HG03139 (cell line): Measurements from ENCODE around the gene PTPRA.

ENCODE experiments used
- ATAC-seq: cut with Tn5 transposase; IDR thresholded peaks from one replicate; pipeline ENCODE4 v1.9.1; 2021; ENCODE audit not compliant: unreplicated experiment

Gene PTPRA

DNA sequence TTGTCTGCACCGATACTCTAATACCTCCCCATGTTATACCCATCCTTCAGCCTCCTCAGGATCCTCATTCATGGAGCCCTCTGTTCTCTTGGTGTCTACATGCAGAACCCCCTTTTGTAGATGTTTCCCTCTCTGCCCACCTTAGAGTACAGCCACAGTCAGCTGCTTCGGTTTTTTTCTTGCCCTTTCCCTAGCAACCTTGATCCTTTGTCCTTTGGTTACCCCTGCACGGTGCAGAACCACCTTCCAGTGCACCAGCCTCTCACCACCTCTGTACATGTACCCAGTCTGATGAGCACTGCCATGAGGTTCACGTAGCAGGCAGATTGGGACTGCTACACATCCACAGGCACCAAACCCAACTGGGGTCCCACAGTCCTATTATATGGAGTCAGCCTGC is 25.5 kb upstream of the PTPRA start:
- no peak for ATAC-seq

DNA sequence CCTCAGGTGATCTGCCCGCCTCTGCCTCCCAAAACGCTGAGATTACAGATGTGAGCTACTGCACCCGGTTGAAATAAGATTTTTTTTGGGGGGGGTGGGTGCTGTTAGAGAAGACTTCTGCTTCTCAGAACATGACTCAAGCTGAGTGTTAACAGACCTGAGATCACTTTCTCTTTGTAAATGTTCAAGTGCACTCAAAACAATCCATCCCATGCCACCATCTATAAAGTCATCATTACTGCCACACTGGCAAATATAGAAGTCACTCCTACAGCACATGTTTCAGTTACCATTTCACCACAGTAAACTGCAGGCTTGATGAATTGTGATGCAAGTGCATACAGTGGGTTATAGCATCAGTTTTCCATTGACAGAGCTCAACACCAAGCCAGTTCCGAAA is 23.8 kb upstream of the PTPRA start:
- no peak for ATAC-seq

DNA sequence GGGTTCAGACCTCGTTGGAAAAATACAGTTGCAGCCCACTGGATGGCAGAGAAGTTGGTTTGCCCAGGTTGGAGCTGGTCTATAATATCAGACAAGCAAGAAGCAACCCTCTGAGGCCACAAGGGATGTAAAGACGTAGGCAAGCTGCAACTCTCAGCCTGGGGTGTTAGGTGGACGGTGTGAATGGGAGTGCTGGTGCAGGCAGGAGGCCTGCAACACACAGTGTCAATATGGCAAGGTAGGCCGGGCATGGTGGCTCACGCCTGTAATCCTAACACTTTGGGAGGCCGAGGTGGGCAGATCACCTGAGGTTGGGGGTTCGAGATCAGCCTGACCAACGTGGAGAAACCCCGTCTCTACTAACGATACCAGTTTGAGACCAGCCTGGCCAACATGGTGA is 22.2 kb upstream of the PTPRA start:
- ATAC-seq, result no peak

DNA sequence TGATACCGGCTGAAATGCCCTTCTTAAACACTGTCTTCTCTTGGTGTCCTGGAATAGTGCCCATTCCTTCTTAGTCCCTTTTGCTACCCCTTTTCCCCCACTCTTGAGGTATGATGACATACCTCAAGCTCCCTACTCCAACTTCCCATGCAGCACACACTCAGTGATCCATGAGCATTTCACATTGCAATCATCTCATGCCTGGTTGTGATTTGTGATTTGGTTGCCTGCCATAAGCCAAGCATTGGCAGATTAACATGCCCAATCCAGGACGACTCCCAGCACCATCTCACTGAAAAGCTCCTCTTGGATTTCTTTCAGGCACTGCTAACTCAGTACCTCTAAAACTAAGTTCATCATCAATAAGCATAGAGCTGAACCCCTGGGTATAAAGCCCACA is 14.7 kb upstream of the PTPRA start:
- no peak for ATAC-seq

DNA sequence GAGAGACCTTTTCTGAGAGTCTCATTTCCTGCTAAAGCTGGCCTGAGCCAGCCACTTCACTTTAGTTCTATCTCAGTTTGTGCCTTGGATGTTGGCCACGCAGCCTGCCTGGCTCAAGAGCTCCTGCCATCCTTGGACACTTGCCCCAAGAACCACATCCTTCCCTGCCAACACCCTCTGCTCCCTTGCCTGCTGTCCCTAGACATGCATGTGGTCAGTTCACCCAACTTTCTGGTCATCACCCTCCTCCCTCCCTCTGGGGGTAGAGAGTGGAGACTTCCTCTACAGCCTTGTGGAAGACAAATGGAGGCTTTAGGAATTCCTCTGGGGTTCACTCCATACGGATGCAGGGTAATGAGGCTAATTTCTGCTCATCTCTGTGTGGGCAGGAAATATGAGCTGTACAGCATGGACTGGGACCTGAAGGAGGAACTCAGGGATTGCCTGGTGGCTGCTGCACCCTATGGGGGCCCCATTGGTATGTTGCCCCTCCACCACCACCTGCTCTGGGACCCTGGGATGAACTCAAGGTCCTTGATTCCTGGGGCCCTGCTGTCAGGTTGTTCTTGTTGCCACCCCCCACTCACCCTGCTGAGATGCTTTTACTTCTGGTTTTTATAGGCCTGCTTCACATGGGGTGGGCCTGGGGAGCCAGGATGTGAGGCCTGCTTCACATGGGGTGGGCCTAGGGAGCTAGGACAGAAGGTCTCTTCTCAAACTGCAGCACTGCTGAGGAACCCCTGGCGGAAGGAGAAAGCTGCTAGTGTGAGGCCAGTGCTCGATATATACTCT is 13.8 kb upstream of the PTPRA start:
- ATAC-seq, result no peak

DNA sequence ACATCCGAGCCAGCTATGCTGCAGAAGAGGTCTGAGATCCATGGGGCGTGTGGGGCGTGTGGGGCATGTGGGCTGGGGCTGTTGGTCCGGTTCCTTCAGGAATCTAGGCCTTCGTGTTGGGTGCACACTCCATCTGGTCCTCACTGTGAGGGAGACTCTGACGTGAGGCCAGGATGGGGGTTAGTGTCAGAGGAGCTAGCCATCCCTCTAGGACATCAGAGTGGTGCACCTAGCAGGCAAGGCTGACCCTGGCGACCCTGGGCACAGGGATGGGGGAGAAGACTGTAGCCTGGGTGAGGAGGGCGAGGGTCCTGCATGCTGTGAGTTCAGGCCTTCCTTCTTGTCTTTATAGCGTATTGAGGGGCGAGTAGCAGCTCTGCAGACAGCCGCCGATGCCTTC is 8.7 kb upstream of the PTPRA start:
- ATAC-seq, result no peak

DNA sequence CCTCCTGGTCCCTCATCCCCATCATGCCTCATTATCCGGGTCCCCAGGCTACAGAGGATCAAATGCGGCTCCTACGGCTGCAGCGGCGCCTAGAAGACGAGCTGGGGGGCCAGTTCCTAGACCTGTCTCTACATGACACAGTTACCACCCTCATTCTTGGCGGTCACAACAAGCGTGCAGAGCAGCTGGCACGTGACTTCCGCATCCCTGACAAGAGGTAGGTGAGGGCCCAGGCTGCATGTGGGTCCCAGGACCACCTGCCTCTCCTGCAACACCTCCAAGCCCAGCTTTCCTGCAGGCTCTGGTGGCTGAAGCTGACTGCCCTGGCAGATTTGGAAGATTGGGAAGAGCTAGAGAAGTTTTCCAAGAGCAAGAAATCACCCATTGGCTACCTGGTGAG is 8.2 kb upstream of the PTPRA start:
- ATAC-seq, result no peak

DNA sequence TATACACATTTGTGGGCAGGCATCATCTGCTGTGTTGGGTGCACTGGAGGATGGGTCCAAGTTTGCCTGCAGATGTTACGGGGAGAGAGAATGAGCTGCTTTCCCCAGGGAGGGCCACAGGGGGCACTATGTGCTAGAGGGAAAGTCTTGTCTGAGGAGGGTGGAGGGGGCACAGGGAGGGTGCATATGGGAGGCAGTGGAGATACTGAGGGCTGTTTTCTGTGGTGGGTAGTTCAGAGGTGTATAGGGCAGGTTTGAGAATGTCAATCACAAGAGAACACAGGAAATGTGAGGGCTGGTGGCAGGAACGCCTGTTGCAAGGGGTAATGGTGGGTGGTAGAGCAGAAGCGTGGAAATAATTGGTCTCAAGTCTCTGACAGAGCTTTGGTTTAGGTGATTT is 7.7 kb upstream of the PTPRA start:
- no peak for ATAC-seq

DNA sequence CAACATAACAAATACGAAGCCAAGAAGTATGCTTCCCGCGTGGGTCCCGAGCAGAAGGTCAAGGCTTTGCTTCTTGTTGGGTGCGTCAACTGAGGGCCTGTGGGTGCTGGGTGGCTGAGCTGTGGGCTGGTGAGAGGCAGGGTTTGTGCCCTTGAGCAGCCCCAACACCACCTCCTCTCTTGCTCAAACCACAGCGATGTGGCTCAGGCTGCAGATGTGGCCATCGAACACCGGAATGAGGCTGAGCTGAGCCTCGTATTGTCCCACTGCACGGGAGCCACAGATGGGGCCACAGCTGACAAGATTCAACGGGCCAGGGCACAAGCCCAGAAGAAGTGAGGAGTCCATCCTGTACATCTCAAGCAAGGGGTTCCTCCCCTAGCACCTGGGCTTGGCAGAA is 7.0 kb upstream of the PTPRA start:
- no peak for ATAC-seq

DNA sequence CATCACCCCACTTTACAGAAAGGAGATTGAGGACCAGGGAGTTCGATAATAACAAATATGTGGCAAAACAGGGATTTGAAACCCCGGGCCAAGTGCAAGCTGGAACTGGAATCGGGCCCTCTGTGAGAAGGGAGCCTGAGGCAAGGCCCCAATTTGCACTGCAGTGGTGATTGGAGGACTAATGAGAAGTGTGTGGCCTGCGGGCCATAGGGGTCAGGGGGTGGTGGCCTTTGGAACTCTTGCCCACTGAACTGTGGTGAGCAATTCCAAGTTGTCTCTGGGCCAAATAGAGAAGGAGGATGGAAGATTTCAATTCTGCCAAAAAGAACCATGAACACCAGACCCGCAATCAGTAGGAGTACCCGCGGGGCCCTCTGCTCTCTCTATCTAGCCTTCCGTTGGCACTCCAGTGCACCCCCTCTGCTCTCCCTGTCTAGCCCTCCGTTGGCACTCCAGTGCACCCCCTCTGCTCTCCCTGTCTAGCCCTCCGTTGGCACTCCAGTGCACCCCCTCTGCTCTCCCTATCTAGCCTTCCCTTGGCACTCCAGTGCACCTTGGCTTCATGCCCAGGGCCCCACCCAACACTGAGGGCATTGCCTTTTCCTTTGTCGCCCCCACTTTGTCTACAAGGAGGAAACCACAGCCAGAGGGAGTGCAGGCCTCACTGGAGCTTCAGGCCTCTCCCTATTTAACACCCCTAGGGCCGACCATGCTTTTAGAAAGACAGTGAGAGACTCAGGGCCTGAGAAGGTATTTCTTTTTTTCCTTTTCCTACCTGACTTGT is 6.0 kb upstream of the PTPRA start:
- no peak for ATAC-seq

DNA sequence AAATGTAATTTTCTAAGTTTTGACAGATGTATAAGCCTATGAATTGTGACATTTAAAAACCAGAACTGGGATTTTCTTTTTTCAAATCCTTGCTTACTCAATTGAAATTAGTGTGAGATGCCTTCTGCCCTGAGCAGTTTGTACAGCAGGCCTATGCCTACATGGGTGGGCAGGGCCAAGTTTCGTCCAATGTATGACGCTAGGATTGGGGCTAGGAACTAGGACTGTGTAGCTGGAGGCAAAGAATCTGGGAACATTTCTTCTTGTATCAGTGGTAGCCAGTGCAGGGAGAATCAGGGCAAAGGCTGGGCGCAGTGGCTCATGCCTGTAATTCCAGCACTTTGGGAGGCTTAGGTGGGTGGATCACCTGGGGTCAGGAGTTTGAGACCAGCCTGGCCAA is 3.9 kb upstream of the PTPRA start:
- no peak for ATAC-seq

DNA sequence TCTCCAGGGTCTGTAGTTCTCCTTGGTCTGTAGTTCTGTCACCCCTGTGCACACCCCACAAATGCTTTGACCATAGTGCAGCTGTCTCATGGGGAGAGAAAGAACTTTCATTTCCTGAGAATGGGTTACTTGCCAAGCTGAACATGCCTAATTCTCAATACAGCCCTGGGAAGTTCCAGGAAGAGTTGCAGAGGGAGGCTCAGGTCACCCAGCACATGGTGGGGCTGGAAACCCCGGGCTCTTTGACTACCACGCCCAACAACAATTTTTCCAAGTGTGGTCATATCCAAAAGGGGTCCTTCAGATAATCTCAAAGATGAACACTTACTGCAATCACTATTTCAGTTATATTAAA is 2.2 kb upstream of the PTPRA start:
- no peak for ATAC-seq

DNA sequence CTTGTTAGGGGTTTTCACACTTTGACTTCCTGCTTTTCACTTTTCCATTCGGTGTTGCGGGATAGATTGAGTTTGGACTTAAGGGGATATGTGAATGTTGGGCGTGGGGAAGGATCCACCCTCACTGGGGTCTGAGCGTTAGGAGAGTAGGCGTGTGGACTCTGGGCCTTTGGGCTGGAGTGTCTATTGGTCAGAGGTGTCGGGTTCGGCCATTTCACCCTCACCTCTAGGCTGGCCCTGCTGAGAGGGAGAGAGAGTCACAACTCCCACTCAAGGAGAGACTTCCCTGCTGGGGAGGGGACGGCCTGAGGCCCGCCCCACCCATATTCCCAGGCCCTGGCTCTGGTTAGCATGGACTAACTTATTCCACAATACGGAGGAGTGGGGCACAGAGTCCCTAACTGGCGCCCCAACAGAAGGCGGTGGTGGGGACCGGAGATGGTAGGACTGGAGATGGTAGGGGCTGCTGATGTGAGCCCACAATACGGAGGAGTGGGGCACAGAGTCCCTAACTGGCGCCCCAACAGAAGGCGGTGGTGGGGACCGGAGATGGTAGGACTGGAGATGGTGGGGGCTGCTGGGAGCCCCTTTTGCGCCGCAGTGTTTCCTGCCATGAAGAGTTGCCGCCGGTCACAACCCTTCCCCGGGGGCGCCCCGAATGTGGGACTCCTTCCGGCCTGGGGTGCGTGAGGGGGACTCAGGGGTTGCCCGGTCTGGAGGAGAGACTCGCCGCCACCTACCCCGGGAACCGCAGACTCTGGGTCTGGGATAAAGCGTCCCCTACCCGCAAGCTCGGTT is 1.4 kb upstream of the PTPRA start:
- ATAC-seq, result no peak

DNA sequence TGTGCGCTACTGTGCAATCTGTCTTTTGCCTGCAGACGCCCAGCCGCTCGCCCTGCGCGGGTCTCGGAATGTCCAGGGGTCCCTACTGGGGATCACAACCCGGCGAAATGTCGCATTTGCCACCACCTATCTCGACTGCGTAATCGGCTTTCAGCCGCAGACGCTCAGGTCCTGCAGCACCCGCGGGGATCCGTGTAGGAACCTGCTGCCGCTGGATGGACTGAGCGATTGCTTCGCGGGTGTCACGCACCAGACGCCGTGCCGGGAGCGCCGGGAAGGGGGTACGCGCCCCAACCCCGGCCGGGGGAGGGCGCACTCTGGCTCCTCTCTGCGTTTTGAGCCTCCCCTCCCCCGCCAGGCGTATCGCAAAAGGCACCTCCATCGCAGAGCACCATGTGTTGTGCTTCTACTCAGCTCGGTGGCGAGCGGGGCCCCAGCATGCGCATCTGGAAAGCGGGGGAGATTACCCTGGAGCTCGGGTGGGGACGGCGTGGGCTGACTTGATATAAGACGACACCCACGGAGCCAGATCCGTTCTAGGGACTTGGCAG is 747 bp upstream of the PTPRA start:
- peak; percentile 15 for ATAC-seq

DNA sequence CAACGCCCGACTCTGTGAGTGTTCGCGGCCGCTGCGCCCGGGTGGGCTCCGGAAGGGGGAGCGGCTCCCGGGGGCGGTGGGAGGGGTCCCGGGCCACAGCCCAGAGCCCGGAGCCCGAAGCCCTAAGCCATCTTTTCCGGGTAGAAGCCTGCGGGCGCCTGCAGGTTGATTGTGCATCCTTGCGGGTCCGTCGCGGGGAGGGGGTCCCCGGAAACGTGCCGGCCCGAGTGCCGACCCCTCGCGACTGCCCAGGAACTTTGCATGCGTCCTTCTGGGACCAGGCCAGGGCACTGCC is 413 bp downstream of the PTPRA start:
- peak; percentile 31 for ATAC-seq

DNA sequence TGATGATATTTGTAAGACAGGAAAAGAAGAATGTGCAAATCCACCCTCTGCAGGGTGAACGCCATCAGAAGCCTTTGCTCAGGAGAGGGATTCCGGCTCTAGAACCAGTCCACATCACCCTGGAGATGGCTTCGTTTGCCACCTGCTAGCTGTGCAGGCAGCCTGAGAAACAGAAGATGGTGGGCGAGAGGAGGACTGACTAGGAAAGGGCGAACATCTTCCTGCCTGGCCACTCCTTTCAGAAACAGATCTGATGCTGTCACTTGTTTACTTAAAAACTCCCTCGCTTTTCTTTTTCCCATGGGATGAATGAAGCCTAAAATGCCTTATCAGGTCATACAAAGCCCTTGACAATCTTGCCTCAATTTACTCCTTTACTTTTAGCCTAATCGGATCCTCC is 1.2 kb downstream of the PTPRA start:
- ATAC-seq, result no peak

DNA sequence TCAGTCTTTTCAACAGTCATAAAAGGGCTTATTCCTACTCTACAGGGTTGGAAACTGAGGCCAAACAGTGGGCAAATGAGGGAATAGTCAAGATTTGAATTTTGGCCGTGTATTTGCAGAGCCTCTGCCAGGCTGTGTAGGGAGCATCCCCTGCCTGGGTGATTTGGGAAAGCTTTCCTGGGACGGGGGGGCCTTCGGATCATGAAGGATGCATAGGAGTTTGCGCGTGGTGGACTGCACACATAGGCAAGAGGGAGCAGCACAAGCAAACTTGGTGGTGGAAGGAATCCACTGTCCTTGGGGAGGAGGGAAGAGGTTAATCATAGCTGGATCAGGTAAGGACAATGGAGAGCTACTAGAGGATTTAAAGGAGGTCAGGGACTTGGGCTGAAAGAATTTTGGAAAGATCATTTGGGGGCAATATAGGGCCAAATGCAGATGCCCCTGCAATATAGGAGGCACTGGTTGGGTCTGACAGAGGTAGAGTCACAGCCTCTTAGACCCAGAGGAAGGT is 2.5 kb downstream of the PTPRA start:
- ATAC-seq, result no peak

DNA sequence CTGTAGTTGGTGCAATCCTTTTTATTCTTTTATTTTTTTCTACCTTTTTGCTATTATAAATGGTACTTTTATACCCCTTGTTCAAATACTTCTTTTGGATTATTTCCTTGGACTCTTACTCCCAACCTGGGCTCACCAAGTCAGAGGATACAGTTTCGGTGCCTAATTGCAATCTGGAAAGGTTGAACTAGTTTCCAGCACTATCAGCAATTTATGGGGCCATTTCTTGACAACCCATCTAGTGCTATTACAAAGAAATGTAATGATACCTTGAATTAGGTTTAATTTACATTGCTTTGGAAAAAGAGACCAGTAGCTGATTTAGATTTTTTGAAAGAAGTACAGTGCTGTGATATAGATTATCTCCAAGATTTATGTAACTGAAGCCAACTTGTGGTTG is 5.2 kb downstream of the PTPRA start:
- ATAC-seq, result no peak

DNA sequence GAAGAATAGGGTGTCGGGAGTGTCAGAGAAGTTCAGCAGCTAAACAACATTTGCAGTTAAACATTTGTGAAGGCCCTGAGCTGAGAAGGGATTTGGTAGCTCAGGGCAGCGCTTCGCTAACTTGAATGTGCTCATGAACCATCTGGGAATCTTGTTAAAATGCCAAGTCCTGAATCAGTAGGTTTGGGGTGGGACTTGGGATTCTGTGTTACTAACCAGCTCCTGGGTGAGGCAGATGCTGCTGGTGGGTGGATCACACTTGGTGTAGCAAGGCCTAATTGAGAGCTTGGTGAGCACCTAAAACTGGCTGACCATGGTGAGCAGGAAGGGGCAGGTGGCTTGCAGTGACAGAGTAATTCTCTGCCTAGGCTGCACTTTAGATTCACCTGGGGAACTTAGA is 5.9 kb downstream of the PTPRA start:
- ATAC-seq, result no peak

DNA sequence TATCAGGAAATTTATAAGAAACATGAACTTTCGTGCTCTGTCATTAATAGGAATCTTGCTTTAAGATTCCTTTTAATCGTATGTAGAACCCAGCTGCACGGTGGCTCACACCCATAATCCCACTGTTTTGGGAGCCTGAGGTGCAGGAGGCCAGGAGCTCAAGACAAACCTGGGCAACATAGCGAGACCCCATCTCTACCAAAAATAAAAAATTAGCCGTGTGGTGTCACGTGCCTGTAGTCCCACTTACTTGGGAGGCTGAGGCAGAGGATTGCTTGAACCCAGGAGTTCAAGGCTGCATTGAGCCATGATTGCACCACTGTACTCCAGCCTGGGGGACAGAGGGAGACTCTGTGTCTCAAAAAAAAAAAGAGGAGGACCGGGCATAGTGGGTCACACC is 7.4 kb downstream of the PTPRA start:
- ATAC-seq, result no peak

DNA sequence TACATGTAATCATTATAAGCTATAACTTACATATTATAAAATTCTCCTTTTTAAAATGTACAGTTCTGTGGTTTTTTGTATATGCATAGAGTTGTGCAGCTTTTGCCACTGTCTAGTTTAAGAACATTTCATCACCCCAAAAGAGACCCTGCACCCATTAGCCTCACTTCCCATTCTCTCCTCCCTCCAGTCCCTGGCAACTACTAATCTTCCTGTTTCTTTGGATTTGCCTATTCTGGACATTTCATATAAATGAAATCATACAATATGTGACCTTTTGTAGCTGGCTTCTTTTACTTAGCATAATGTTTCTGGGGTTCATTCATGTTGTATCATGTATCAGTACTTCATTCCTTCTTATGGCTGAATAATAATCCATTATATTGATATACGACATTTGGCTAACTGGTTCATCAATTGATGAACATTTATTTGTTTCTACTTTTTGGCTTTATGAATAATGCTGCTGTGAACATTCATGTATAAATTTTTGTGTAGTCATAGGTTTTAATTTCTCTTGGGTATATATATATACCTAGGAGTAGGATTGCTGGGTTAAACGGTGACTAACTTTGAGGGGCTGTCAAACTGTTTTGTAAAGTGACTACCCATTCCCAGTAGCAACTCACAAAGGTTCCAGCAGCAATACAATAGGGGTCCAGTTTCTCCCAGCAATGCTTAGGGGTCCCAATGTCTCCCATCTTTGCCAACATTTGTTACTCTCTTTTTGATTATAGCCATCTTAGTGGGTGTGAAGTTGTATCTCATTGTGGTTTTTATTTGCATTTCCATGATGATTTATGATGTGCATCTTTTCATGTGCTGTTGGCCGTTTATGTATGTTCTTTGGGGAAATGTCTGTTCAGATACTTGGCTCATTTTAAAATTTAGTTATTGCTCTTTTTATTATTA is 10.7 kb downstream of the PTPRA start:
- ATAC-seq, result no peak
